Stimulated activated CD4-positive, alpha-beta T cell treated with anti-CD3 and anti-CD28 coated beads, Interleukin-2, amount 100 ng/mL, for 4 hours (primary cell): ENCODE results near the gene P2RY12.
"Not testable (repeated sequence)": the region's sequence is repeated elsewhere in the genome, so short reads cannot be mapped to it uniquely, and the experiment has no call there.

ENCODE experiments used
- DNase-seq: peaks from one replicate; pipeline ENCODE4 v3.0.0-alpha.2; 2020; ENCODE audit warnings: low read depth

P2RY12 gene

DNA sequence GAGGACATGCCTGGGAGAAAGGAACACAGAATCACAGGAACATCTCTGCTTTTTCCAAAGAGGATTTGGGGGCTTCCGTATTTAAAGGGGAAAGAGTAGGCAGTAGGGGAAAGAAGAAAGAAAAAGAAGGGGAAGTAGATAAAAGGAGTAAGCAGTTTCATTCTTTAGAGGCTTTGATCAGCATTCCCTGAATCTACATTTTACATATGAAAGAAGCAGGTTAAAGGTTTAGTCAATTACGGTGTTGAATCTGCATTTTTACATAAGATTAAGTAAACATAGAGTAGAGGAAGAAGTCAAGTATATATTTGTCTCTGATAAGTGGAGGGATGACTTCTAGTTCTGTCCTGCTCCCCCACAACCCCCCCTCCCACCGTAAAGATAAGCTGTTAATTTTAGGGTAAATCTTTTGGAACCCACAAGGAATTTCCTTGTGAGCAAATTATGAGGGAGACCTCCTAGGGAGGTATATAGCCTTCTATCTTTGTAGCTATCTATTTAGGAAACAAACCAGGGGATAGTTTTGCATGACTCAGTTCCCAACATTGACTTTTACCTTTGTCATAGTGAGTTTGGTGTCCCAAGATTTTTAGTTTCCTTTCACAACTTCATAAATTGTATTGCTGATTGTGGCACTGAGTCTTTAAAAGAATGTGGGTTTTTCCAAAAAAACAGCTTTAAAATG lies 8.7 kb upstream of the P2RY12 start:
- no peak for DNase-seq

DNA sequence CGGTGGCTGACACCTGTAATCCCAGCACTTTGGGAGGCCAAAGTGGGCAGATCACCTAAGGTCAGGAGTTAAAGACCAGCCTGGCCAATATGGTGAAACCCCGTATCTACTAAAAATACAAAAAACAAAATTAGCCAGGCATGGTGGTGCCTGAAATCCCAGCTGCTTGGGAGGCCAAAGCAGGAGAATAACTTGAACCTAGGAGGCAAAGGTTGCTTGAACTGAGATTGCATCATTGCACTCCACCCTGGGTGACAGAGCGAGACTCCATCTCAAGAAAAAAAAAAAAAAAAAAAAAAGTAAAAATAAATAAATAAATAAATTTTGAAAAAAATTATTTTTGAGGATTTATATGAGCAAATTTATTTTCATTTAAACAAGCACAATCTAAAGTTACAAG lies 7.6 kb upstream of the P2RY12 start:
- DNase-seq, result not testable (repeated sequence)

DNA sequence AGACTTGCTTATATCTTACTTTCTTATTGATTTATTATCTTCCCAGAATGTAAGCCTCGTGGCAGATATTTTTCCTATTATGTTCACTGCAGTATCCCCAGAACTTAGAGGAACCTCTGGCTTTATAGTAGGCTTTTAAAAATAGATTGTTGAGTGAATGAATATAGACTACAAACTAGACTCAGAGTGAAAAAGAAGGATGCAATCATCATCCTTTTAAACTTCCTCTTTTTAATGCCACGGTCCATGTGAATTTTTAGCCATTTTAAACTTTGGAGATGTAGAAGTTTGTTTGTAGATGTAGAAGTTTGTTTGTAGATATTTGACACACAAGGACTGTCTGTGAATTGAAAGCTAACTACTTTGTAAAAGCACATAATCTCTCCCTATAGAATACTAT lies 7.2 kb upstream of the P2RY12 start:
- no peak for DNase-seq

DNA sequence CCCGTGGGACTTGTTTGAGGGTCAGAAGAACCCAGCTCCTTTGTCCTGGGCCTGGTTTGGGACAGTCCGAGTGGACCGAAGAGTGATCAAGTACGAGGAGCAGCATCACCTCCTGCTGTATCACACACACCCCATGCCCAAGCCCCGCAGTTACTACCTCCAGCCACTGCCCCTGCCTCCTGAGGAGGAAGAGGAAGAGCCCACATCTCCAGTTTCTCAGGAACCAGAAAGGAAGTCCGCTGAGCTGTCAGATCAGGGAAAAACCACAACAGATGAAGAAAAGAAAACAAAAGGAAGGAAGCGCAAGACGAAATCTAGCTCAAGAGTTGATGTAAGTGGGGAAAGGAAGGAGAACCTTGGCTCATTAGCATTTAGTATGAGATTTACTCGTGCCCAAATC lies 3.3 kb upstream of the P2RY12 start:
- no peak for DNase-seq

DNA sequence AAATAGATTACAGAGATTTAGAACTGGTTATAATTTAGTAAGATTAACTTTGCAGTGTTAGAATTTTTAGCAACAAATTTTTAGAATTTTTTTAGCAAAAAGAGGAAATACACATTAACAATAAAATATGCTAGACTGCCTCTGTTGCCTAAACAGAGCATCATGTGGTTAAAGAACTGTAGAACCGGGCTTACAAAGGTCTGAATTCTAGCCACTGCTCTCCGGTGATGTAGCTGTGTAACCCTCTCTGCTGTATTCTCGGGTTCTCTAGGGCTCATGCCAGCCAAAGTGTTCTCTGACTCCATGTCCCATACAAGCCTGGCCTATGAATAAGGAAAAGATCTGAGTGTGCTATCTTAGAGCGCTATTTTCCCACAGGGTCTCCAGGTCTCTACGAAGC lies 2.9 kb upstream of the P2RY12 start:
- no peak for DNase-seq

DNA sequence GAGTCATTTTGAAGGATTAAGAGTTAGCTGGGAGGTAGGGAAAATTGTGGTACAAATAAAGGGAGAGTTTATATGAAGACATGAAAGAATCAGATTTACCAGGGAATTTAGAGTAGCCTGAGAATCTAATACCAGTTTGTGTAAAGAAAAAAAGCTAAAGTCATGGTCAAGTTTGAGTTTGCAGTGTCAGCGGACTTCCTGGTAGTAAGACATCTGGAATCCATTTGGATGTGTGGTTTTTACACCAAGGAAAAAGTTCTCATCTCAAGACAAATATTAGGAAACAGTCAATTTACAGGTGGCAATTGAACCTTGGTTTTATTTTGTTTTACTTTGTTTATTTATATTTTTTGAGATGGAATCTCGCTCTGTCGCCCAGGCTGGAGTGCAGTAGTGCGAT lies 1.5 kb upstream of the P2RY12 start:
- DNase-seq, result no peak

DNA sequence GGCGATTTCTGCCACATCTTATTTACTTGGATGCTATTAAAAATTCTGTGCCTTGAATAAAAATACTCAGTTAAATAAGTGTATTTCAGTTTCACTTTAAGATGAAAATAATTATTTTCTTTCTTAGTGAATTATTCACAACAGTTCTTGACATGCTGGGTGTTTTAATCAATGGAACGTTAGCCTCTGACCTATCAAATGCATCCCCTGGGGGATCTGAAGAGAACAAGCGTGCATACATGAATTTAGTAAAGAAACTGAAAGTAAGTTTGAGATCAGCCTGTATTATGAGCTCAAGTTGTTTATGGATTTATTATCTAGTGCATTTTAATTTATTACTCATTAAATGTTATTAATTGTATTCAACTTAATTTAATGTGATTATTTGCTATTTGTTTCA lies 597 bp downstream of the P2RY12 start:
- no peak for DNase-seq

DNA sequence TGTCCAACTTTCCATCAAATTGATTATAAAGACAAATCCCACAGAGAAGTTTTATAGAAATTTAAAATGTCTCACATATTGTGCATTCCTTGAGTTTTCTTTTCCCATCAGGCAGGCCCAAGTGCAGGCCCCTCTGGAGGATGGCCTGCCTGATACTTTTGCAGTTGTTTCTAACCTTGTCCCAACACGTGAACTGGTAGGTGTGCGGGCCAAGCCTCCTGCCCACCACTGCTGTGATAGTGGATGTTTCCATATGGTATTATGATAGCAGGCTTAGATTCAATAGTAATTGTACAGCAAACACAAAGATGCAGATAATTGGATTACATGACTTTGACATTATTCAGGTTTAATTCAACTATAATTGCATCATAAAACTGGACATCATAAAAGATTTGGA lies 1.4 kb downstream of the P2RY12 start:
- DNase-seq, result no peak

DNA sequence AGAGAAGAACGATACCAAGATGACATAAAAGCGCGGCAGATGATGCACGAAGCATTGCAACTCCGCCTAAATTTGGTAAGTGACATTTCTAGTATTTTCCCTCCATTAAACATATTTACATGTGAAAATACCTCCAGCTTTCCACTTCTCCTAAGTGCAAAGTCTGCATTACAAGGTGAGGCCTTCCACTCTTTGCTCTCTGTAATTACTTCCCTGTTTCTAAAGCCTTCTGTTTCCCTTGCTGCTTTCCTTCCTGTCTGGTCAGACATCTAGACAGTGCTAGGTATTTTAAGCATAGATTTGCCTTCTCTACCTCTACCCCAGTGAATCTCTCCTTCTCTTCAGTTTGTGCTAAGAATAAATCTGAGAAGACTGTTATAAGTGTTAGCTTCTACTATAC lies 1.9 kb downstream of the P2RY12 start:
- DNase-seq, result no peak

DNA sequence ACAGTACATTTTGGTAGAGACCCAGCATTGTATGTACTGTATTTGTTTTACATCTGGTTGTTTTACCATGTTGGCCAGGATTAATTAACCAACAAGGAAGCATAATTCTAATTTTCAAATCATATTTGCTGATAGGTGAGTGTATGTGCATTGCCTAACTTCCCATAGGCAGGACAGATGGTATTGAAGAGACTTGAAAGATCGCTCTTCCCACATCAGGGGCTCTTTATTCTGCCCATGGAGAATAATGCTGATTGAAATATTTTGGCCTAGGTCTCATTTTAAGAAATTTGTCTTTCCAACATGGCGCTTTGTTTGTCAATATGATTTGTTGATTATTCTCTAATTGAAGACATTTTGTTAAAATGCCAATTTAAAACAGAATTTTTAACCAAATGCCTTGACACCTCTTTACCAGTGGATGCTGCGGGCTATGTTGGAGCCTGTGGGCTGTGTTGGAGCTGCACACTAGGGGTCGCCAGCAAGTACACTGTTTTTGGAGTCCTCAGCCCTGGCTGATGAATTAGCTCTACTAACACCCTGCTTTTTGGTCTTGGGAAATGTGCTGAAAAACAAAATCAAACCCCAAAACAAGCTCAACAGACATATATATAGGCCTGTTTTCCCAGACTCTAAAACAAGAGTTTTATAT lies 5.3 kb downstream of the P2RY12 start:
- DNase-seq, result no peak

DNA sequence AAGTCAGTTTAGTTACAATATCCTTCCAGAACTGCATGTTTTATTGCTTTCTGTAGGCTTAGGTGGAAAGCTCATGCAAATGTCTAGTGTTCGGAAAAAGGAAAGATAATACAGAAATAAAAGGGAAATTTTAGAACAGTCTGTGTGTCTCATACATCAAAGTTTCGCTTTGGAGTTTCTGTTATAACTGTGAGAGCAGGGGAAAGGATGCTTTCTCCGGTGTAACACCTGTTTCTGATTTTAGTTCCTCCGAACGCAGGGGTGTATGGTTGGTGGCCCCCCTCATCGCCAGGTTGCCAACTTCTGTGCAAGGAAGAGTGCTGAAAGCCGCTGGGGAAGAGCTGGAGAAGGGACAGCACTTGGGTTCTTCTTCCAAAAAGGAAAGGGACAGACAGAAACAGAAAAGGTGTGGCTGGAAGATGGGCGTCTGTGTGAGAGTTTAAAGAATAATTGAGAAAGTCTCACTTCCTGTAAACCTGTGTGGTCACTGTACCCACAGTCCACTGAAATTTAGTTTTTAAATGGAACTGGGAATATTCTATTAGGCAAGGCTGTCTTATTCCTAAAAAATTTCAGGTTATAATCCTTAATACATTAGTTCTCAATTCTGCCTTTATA lies 6.7 kb downstream of the P2RY12 start:
- no peak for DNase-seq

DNA sequence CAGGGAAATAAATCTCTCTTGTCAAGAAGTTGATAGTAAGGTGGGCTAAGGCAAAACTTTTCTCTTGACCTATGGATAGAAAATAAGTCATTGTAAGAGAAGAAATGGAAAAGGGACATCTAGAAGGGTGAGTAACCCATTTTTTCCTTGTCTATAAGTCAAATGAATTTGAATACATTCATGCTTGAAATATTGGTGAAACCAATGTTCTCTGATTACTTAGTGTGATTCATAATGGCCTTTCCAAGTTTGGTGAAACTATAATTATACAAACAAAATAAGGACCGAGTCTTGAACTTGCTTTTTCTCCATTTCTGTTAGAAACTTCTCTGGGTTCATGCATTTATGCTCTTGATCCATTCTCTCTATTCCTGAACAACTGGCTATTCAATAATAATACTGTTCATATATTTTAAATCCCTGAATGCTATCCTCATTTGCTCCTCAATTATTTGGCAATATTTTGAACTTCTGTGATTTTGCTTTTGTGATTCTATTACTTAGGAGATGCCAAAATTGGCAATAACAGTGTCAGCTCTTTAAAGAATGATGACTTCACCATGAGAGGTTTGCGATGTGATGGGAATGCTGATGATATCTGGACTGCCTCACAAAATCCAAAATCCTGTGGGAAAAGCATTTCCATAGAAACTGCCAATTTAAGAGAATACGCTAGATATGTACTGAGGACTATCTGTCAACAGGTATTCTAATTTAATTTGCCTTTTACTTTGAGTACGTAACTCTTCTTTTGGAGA lies 12.3 kb downstream of the P2RY12 start:
- DNase-seq, result no peak

DNA sequence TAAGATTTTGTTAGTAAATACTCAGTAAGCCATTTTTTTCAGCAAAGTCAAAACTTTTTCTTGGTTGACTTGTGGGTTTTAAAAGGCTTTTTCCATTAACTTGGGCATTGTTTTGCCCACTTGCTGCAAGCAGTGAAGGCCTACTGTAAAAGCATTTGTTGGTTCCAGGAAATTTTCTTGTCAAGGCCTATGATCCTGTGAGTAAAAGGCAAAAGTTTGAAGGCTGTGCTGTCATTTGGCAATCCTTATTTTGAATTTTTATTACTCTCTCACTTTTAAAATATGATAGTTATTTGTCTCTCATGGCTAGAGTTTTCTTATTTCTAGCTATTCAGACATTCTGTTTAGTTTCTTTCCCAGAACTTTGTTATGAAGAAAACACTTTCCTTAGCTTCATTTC lies 13.0 kb downstream of the P2RY12 start:
- DNase-seq, result no peak

DNA sequence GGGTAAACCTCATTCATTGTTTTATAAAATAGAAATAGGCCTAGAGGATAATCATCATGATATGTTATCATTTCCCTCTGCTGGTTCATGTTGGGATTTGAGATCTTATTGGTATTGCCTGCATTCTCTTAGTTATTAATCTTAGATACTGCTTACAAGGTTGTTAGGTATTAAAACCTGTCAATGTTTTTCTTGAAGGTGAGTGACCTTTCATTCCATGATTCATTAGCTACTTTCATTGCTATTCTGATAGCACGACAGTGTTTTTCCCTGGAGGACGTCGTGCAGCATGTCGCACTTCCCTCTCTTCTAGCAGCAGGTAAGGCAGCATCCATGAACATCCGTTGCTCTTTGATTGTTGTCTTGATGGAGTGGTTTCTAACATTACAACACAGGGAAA lies 17.1 kb downstream of the P2RY12 start:
- DNase-seq, result no peak

DNA sequence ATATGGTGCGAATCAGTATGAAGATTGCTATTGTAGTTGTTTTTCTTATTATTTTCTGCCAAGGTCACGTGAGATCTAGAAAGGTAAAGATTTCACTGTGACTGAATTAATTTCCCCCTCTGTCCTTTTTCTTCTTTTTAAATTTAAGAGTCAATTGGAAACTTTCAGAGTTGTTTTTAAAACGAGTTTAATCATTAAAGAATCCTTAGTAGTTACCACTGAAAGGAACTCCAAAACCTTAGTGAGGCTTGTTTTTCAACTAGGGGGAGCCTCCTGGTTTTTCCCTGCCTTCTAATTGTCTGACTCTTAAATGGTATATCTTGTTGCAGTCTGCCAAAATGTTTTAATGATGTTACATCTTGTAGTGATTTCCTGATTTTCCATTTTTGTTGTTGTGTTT lies 17.6 kb downstream of the P2RY12 start:
- DNase-seq, result no peak

DNA sequence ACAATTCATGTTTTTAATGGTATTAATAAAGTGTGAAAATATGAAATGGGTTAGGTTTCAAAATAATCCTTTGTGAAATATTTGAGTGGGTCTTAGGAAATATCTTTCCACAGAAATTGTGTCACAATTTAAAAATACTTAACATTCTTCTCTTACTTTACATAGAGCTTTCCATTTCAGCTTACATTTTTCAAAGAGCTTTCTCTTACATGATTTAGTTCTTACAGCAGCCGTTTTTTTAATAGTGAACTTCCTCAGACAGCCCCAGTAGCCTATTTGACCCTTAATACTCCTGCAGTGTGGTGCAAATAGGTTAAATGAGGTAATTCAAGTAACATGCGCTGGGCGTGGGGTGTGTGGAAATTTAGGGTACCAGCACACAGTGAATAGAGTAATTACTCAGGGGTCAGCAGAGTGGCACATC lies 21.8 kb downstream of the P2RY12 start:
- DNase-seq, result no peak

DNA sequence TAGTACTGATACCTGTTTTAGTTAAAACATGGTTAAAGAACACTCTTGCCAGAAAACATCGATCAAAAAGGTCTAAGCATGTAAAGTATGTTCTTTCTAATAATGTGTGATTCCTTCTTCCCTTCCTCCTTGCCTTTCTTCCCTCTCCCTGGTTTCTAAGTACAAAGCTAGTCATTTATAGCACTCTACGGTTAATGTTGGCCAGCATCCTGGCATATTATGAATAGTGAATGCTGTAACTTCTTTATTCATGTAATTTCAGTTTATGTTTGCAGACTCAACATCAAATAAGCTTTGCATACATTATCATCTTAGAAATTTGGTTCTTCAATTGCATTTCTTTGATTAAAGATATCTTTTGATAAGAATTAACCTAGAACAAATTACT lies 27.1 kb downstream of the P2RY12 start:
- DNase-seq, result no peak

DNA sequence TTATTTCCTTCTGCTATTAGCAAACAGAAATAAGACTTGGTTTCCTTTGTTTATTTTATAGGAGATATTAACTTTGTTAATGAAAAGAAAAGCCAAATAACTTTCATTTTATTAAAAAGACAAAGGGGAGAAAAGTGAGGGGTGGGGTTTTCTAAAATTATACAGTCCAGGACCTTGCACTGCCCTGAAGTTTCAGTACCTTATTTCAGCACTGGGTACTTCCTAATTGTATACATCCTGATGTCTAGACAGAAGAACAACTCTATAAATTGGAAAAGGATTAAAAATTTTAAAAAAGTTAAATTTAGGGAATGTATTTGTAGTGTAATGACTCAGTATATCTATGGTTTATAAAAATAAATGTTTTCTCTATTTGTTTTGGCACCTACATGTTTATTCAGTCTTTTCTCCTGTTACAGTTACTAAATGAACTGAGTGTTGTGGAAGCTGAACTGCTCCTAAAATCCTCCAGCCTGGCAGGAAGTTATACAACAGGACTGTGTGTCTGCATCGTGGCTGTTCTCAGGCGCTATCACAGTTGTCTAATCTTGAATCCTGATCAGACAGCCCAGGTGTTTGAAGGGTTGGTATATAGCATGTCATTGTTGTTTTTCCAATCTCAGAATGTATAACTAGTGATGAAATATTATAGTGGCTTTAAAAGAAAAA lies 27.6 kb downstream of the P2RY12 start:
- no peak for DNase-seq

DNA sequence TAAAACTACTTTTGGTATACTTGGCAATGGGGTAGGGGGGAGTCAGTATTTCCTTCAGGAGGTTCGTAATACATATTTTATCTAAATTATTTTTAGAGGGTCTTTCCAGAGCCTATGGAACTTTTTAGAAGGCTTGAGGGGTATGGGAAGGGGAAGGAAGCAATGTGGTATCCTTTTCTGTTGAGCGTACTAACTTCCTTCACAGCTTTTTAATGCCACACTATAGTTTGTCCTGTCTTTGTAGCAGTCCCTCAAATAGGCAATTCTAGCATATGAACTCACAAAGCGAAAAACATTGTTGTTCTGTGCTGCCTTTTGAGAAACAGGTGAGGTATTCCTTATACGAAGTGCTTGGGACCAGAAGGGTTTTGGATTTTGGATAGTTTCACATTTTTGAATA lies 32.9 kb downstream of the P2RY12 start:
- no peak for DNase-seq

DNA sequence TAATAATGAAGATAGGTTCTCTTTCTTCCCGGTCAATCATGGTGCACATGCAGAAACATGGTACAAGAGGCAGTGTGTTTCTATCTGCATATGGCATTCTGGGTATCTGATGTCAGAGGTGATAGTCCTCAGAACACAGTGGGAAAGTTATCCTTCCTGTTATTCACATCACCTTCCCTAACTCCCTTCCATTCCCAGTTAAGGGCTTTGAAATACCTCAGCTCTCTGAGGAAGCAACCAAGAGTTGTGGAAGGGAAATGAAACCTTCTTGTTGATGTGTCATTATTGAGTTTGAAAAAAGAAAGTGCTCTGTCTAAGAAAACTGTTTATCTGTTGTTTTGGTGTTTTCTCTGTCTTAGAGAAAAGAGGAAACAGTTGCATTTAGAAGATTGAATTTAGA lies 33.3 kb downstream of the P2RY12 start:
- no peak for DNase-seq

DNA sequence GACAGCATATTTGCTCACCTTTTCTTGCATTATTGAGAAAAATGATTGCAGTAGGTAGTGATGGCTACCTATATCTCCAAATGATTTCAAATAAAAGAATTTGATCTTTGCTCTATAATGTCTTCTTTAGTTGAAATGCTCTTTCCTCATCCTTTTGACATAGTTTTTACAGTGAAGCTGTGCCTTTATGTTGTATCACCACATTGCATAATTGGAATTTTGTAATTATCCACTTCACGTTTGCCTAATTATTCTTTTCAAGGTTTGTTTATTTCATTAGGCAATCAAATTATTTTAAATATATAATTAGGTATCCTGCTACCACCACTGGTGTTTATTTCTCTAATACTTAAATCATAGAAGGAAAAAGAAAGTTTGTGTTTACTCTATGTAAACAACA lies 33.9 kb downstream of the P2RY12 start:
- no peak for DNase-seq

DNA sequence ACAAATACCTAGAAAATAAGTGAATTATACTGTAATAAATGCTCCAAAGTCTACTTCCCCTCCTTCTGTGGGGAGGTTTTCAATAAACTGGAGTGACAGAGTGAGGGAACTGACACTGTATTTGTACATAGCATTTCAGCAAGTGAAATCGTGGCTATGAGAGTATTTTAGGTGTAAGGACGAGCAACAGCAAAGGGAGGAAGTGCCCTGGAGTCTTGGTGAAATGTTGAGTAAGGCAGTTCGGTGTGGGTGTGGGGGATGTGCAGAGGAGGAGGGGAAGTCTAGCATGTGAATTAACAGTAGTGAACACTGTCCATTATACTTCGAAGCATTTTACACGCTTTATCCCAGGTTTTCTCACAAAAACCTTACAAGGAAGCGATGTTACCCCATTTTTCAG lies 37.1 kb downstream of the P2RY12 start:
- no peak for DNase-seq

DNA sequence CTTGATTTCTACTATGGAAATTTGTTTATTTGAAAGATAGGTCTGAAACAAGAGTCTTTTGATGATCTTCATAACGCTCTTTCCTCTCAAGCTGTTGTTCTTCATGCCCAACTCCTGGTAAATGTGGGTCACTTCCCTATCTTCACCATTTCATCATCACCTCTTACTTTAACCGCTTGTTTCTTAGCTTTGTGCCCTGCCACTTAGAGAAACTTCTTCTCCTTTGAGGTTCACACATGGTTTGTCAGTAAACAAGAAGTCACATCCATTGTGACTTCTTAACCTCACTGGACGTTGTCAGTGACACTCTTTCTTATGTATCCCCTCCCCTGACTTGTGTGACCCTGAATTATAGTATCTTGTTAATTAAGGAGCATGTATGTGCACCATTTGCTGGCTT lies 38.3 kb downstream of the P2RY12 start:
- DNase-seq, result no peak
